Stimulated activated CD8-positive, alpha-beta memory T cell treated with anti-CD3 and anti-CD28 coated beads, Interleukin-7, amount 100 ng/mL, for 4 hours (primary cell): ENCODE measurements around the gene MCHR1.
"Not testable (repeated sequence)": the region's sequence is repeated elsewhere in the genome, so short reads cannot be mapped to it uniquely, and the experiment has no call there.

Source experiments
- DNase-seq, 2 donors: peaks; one replicate each; pipeline ENCODE4 v3.0.0-alpha.2; 2020; ENCODE audit warnings: low read depth in 2 of 2

MCHR1 gene

GRCh38 chr22:40691532-40691931 lies 12.2 kb downstream of the MCHR1 start:
- no peak for DNase-seq

- DNase-seq = no peak
Measured at GRCh38 chr22:40694411-40694810, 15.1 kb downstream of the MCHR1 start.

GRCh38 chr22:40701274-40701673 lies 22.0 kb downstream of the MCHR1 start:
- no peak for DNase-seq

- DNase-seq = no peak
Measured at GRCh38 chr22:40703174-40703573, 23.9 kb downstream of the MCHR1 start.

- no peak for DNase-seq
Measured at GRCh38 chr22:40703736-40704135, 24.5 kb downstream of the MCHR1 start.

- DNase-seq = no peak
Measured at GRCh38 chr22:40705918-40706682, 26.8 kb downstream of the MCHR1 start.

GRCh38 chr22:40707154-40707553 lies 27.9 kb downstream of the MCHR1 start:
- no peak for DNase-seq

- DNase-seq = no peak
Measured at GRCh38 chr22:40708177-40708576, 28.9 kb downstream of the MCHR1 start.

- no peak for DNase-seq
Measured at GRCh38 chr22:40709752-40710413, 30.6 kb downstream of the MCHR1 start.

- DNase-seq = no peak
Measured at GRCh38 chr22:40712311-40712710, 33.0 kb downstream of the MCHR1 start.

- DNase-seq = no peak
Measured at GRCh38 chr22:40714499-40715337, 35.4 kb downstream of the MCHR1 start.

GRCh38 chr22:40716116-40716515 lies 36.8 kb downstream of the MCHR1 start:
- no peak for DNase-seq

GRCh38 chr22:40717657-40718056 lies 38.4 kb downstream of the MCHR1 start:
- not testable (repeated sequence) for DNase-seq

- DNase-seq = no peak
Measured at GRCh38 chr22:40718250-40719204, 39.2 kb downstream of the MCHR1 start.

GRCh38 chr22:40719599-40719998 lies 40.3 kb downstream of the MCHR1 start:
- DNase-seq = no peak

GRCh38 chr22:40720156-40720537 lies 40.9 kb downstream of the MCHR1 start:
- not testable (repeated sequence) for DNase-seq

- no peak for DNase-seq
Measured at GRCh38 chr22:40720538-40721256, 41.4 kb downstream of the MCHR1 start.

- DNase-seq = no peak
Measured at GRCh38 chr22:40721266-40721665, 42.0 kb downstream of the MCHR1 start.

GRCh38 chr22:40723396-40723933 lies 44.2 kb downstream of the MCHR1 start:
- DNase-seq = no peak

GRCh38 chr22:40726514-40726913 lies 47.2 kb downstream of the MCHR1 start:
- DNase-seq = no peak
